Activated T-helper 2 cell treated with anti-CD3 and anti-CD28 coated beads, Interferon-gamma antibody, Interleukin-2, Interleukin-4, amounts not matched to agents 10 μg/mL and 5 μg/mL and 100 μg/mL, durations not matched to agents 14 hours and 24 hours and 36 hours (primary cell): ENCODE measurements around the gene GJD2. TPM values are rescaled to one million over a fixed set of nuclear protein-coding genes. Genes with fewer than 3 reads are reported as not detected.

Experiments
- DNase-seq: peaks from one replicate; pipeline ENCODE4 v3.0.0; 2021; ENCODE audit warnings: low spot score
- H3K27ac Mint-ChIP-seq: one replicate; pipeline ENCODE4 v1.8.0; 2021; ENCODE audit warnings: mixed read lengths
- H3K27me3 Mint-ChIP-seq: one replicate; pipeline ENCODE4 v1.8.0; 2021; ENCODE audit warnings: low read depth, mixed read lengths
- H3K36me3 Mint-ChIP-seq: one replicate; pipeline ENCODE4 v1.8.0; 2021; ENCODE audit warnings: low read depth, mixed read lengths
- H3K4me1 Mint-ChIP-seq: one replicate; pipeline ENCODE4 v1.8.0; 2021; ENCODE audit warnings: low read depth, mixed read lengths
- H3K4me3 Mint-ChIP-seq: one replicate; pipeline ENCODE4 v1.8.0; 2021; ENCODE audit warnings: low read depth, mild to moderate bottlenecking, moderate library complexity, mixed read lengths
- H3K9me3 Mint-ChIP-seq: one replicate; pipeline ENCODE4 v1.8.0; 2021; ENCODE audit warnings: mixed read lengths
- intact Hi-C: fragments of 100-400 bp; cut with micrococcal nuclease; formaldehyde crosslinking; loops from one replicate; pipeline ENCODE4 v1.15.1; 2023
- total RNA-seq: library from RNA; stranded (reverse); gene quantifications from 2 replicates; pipeline ENCODE4 v1.2.3, GENCODE V29; 2022

Gene GJD2
- total RNA-seq, 1 donor from 2014 or later: not detected

GRCh38 chr15:34730701-34731100, 24.1 kb downstream of the GJD2 start:
- H3K4me3 Mint-ChIP-seq: no peak overlapping the region
- H3K27me3 Mint-ChIP-seq: peaks cover 10% of the 10 kb centered on the region
- no peaks in the 10 kb centered on the region for H3K4me1 Mint-ChIP-seq

GRCh38 chr15:34729886-34730285, 24.9 kb downstream of the GJD2 start:
- H3K4me1 Mint-ChIP-seq: no peaks in the 10 kb centered on the region
- H3K4me3 Mint-ChIP-seq: no peak overlapping the region
- no peaks in the 10 kb centered on the region for H3K9me3 Mint-ChIP-seq
- H3K27ac Mint-ChIP-seq: no peak overlapping the region
- DNase-seq: no peak
- intact Hi-C loops: no loop called here
- no peaks in the 10 kb centered on the region for H3K36me3 Mint-ChIP-seq
- peaks cover 10% of the 10 kb centered on the region for H3K27me3 Mint-ChIP-seq

More at GRCh38 chr15:34730701-34731100, 24.1 kb downstream of the GJD2 start:
- Mint-ChIP-seq H3K27ac (no peak overlapping the region), H3K9me3 (no peaks in the 10 kb centered on the region), H3K36me3 (no peaks in the 10 kb centered on the region)
- no peak for DNase-seq
- intact Hi-C loops: no loop called here

GRCh38 chr15:34729056-34729455, 25.7 kb downstream of the GJD2 start:
- Mint-ChIP-seq H3K4me3 (no peak overlapping the region), H3K4me1 (no peaks in the 10 kb centered on the region), H3K27ac (no peak overlapping the region), H3K36me3 (no peaks in the 10 kb centered on the region), H3K9me3 (no peaks in the 10 kb centered on the region), H3K27me3 (peaks cover 10% of the 10 kb centered on the region)
- no peak for DNase-seq
- intact Hi-C loops: no loop called here

- no peak for DNase-seq
- H3K27me3 Mint-ChIP-seq: peaks cover 31% of the 10 kb centered on the region
- intact Hi-C loops: no loop called here
- H3K4me1 Mint-ChIP-seq: no peaks in the 10 kb centered on the region
- no peak overlapping the region for H3K4me3 Mint-ChIP-seq
- no peaks in the 10 kb centered on the region for H3K36me3 Mint-ChIP-seq
- H3K9me3 Mint-ChIP-seq: no peaks in the 10 kb centered on the region
- H3K27ac Mint-ChIP-seq: no peak overlapping the region
These were observed 28.2 kb downstream of the GJD2 start for GRCh38 chr15:34726406-34727100.

GRCh38 chr15:34725556-34725955, 29.2 kb downstream of the GJD2 start:
- no peak overlapping the region for H3K27ac Mint-ChIP-seq
- no peaks in the 10 kb centered on the region for H3K9me3 Mint-ChIP-seq
- DNase-seq: no peak
- H3K27me3 Mint-ChIP-seq: peaks cover 40% of the 10 kb centered on the region
- no peaks in the 10 kb centered on the region for H3K36me3 Mint-ChIP-seq
- H3K4me1 Mint-ChIP-seq: no peaks in the 10 kb centered on the region
- H3K4me3 Mint-ChIP-seq: no peak overlapping the region
- intact Hi-C loops: no loop called here

- Mint-ChIP-seq H3K9me3 (no peaks in the 10 kb centered on the region), H3K27me3 (peaks cover 40% of the 10 kb centered on the region), H3K36me3 (no peaks in the 10 kb centered on the region), H3K4me1 (no peaks in the 10 kb centered on the region), H3K4me3 (no peak overlapping the region), H3K27ac (no peak overlapping the region)
- no peak for DNase-seq
- intact Hi-C loops: no loop called here
These were observed 30.3 kb downstream of the GJD2 start for GRCh38 chr15:34724481-34724880.

GRCh38 chr15:34722439-34722836, 32.4 kb downstream of the GJD2 start:
- Mint-ChIP-seq H3K4me1 (no peaks in the 10 kb centered on the region), H3K27ac (no peak overlapping the region), H3K36me3 (no peaks in the 10 kb centered on the region), H3K27me3 (peaks cover 53% of the 10 kb centered on the region), H3K4me3 (no peak overlapping the region), H3K9me3 (no peaks in the 10 kb centered on the region)
- no peak for DNase-seq
- intact Hi-C loops: no loop called here

GRCh38 chr15:34721802-34722438, 32.9 kb downstream of the GJD2 start:
- Mint-ChIP-seq H3K27ac (no peak overlapping the region), H3K9me3 (no peaks in the 10 kb centered on the region), H3K36me3 (no peaks in the 10 kb centered on the region), H3K4me1 (no peaks in the 10 kb centered on the region), H3K4me3 (no peak overlapping the region), H3K27me3 (peaks cover 53% of the 10 kb centered on the region)
- DNase-seq: no peak
- intact Hi-C loops: no loop called here

GRCh38 chr15:34721157-34721801, 33.5 kb downstream of the GJD2 start:
- H3K9me3 Mint-ChIP-seq: no peaks in the 10 kb centered on the region
- H3K27me3 Mint-ChIP-seq: peaks cover 53% of the 10 kb centered on the region
- intact Hi-C loops: no loop called here
- H3K27ac Mint-ChIP-seq: no peak overlapping the region
- no peak for DNase-seq
- no peaks in the 10 kb centered on the region for H3K36me3 Mint-ChIP-seq
- H3K4me1 Mint-ChIP-seq: no peaks in the 10 kb centered on the region
- no peak overlapping the region for H3K4me3 Mint-ChIP-seq

- Mint-ChIP-seq H3K9me3 (no peaks in the 10 kb centered on the region), H3K4me1 (no peaks in the 10 kb centered on the region), H3K4me3 (no peak overlapping the region), H3K27me3 (peaks cover 54% of the 10 kb centered on the region), H3K27ac (no peak overlapping the region), H3K36me3 (no peaks in the 10 kb centered on the region)
- no peak for DNase-seq
- intact Hi-C loops: no loop called here
These were observed 35.1 kb downstream of the GJD2 start for GRCh38 chr15:34719695-34720094.

- H3K4me3 Mint-ChIP-seq: no peak overlapping the region
- no peak for DNase-seq
- H3K27ac Mint-ChIP-seq: no peak overlapping the region
- no peaks in the 10 kb centered on the region for H3K36me3 Mint-ChIP-seq
- peaks cover 52% of the 10 kb centered on the region for H3K27me3 Mint-ChIP-seq
- no peaks in the 10 kb centered on the region for H3K4me1 Mint-ChIP-seq
- intact Hi-C loops: no loop called here
- H3K9me3 Mint-ChIP-seq: no peaks in the 10 kb centered on the region
These were observed 35.8 kb downstream of the GJD2 start for GRCh38 chr15:34718681-34719665.

- intact Hi-C loops: no loop called here
- H3K36me3 Mint-ChIP-seq: no peaks in the 10 kb centered on the region
- H3K9me3 Mint-ChIP-seq: no peaks in the 10 kb centered on the region
- H3K4me3 Mint-ChIP-seq: no peak overlapping the region
- no peak for DNase-seq
- no peak overlapping the region for H3K27ac Mint-ChIP-seq
- no peaks in the 10 kb centered on the region for H3K4me1 Mint-ChIP-seq
- peaks cover 52% of the 10 kb centered on the region for H3K27me3 Mint-ChIP-seq
These were observed 37.1 kb downstream of the GJD2 start for GRCh38 chr15:34717729-34718128.
